K562 (cell line): ENCODE data around the gene ANK2.

Experiments used
- BHLHE40 ChIP-seq: IDR thresholded peaks from 2 replicates; pipeline ENCODE4 v1.6.1; 2011; ENCODE audit warnings: low read length, improper control_type of control experiment
- CREB5 ChIP-seq: fragments of 250-450 bp; sonication (Bioruptor Pico); IDR thresholded peaks from 2 replicates; pipeline ENCODE4 v1.5.0; 2020; ENCODE audit warnings: mild to moderate bottlenecking
- CTCF ChIP-seq, 3 experiments: IDR thresholded peaks in 2 of 3; conservative IDR thresholded peaks in 1 of 3; 2 replicates each; pipeline ENCODE4 v1.5.1; 2011 to 2012; ENCODE audit warnings: low read length in 3 of 3, mild to moderate bottlenecking in 3 of 3, control low read depth in 2 of 3, improper control_type of control experiment in 1 of 3, inconsistent platforms in 1 of 3, low read depth in 1 of 3, mixed read lengths in 1 of 3, moderate library complexity in 1 of 3; ENCODE audit not compliant: insufficient read depth in 2 of 3
- EHMT2 ChIP-seq: fragments of 450-650 bp; IDR thresholded peaks from 2 replicates; pipeline ENCODE4 v1.6.1; 2018; ENCODE audit warnings: antibody characterized with exemption
- FOXM1 ChIP-seq, 2 experiments: fragments of 450-650 bp in 1 of 2; sonication (generic) in 1 of 2; formaldehyde crosslinking in 1 of 2; IDR thresholded peaks; 2 replicates each; pipeline versions ENCODE4 v1.6.1 to v1.9.0; 2017 to 2022; ENCODE audit warnings: low read depth in 2 of 2, mild to moderate bottlenecking in 2 of 2, missing genetic modification reagents in 1 of 2, moderate library complexity in 1 of 2
- HDAC2 ChIP-seq: fragments of 450-650 bp; IDR thresholded peaks from 2 replicates; pipeline ENCODE4 v1.6.1; 2016; ENCODE audit warnings: mild to moderate bottlenecking
- HLTF ChIP-seq: fragments of 450-650 bp; IDR thresholded peaks from 2 replicates; pipeline ENCODE4 v1.6.1; 2016
- MCM7 ChIP-seq, 2 experiments: fragments of 450-650 bp; IDR thresholded peaks; 2 replicates each; pipeline ENCODE4 v1.6.1; 2016 to 2018
- NFYB ChIP-seq: IDR thresholded peaks from 2 replicates; pipeline ENCODE4 v1.6.1; 2011; ENCODE audit warnings: mild to moderate bottlenecking, moderate library complexity; ENCODE audit not compliant: insufficient read length; ENCODE audit errors: extremely low read depth
- POLR2G ChIP-seq: fragments of 200-400 bp; formaldehyde crosslinking; IDR thresholded peaks from 2 replicates; pipeline ENCODE4 v1.6.1; 2017; ENCODE audit warnings: low read depth, mild to moderate bottlenecking, antibody characterized with exemption, low read length, moderate library complexity
- RAD51 ChIP-seq: fragments of 450-650 bp; IDR thresholded peaks from 2 replicates; pipeline ENCODE4 v1.7.1; 2016; ENCODE audit warnings: low read depth, mild to moderate bottlenecking, borderline replicate concordance
- RERE ChIP-seq: sonication (generic); formaldehyde crosslinking; IDR thresholded peaks from 2 replicates; pipeline ENCODE4 v1.8.0; 2023; ENCODE audit warnings: missing genetic modification reagents, mild to moderate bottlenecking, borderline replicate concordance
- ZNF140 ChIP-seq: fragments of 250-450 bp; sonication (Bioruptor Pico); IDR thresholded peaks from 2 replicates; pipeline ENCODE4 v1.8.0; 2021; ENCODE audit warnings: moderate library complexity, mild to moderate bottlenecking, inconsistent platforms
- ZNF740 ChIP-seq, 3 experiments: fragments of 200-800 bp in 1 of 3; sonication (Bioruptor generic) in 1 of 3; sonication (generic) in 1 of 3; formaldehyde crosslinking in 1 of 3; IDR thresholded peaks; 2 replicates each; pipeline versions ENCODE4 v1.6.1 to v1.8.0; 2016 to 2022; ENCODE audit warnings: mild to moderate bottlenecking in 2 of 3, missing compliant biosample characterization in 2 of 3, missing genetic modification characterization in 2 of 3, missing genetic modification reagents in 1 of 3

- no peak for TF ChIP-seq HLTF
- TF ChIP-seq EHMT2, result no peak
- no peak for TF ChIP-seq POLR2G
- no peak for TF ChIP-seq FOXM1 (IDR thresholded peaks at IDR 0.05; ENCODE audit: low read depth)
- TF ChIP-seq FOXM1 (CRISPR knock-in tag; IDR thresholded peaks at IDR 0.05; ENCODE audit: low read depth), result no peak
- no peak for TF ChIP-seq RAD51
- TF ChIP-seq ZNF140 (CRISPR knock-in tag), result no peak
- TF ChIP-seq ZNF740 (CRISPR knock-in tag; IDR thresholded peaks at IDR 0.05), result no peak
- no peak for TF ChIP-seq ZNF740 (tag; IDR thresholded peaks at IDR 0.05)
- TF ChIP-seq BHLHE40, result no peak
- no peak for TF ChIP-seq RERE
- TF ChIP-seq CREB5, result no peak
- TF ChIP-seq CTCF (IDR thresholded peaks at IDR 0.05 in 2 of 3, conservative IDR thresholded peaks at IDR 0.05 in 1 of 3; ENCODE audit: insufficient read depth in 2 of 3, low read depth in 1 of 3, low read length in 3 of 3), result no peak
- no peak for TF ChIP-seq HDAC2
- no peak for TF ChIP-seq MCM7 (IDR thresholded peaks at IDR 0.05)
- TF ChIP-seq NFYB, result no peak
These were observed 347.8 kb downstream of the ANK2 start for GRCh38 chr4:113397114-113397701.
